Neural cell (in vitro differentiated cells): Measurements from ENCODE around the gene OR1F1.

Experiments used
- CTCF ChIP-seq: fragments of 450-650 bp; IDR thresholded peaks from 2 replicates; pipeline ENCODE4 v1.5.1; 2014; ENCODE audit warnings: antibody characterized with exemption, mild to moderate bottlenecking, moderate library complexity; ENCODE audit not compliant: poor library complexity, severe bottlenecking
- EZH2 ChIP-seq: fragments of 200-600, 300-800 bp; shearing (Covaris generic), sonication (generic); IDR thresholded peaks from 2 replicates; pipeline ENCODE4 v1.6.1; 2014; ENCODE audit warnings: antibody characterized with exemption, low read length, borderline replicate concordance, mild to moderate bottlenecking; ENCODE audit not compliant: insufficient read depth, poor library complexity, severe bottlenecking
- POLR2AphosphoS5 ChIP-seq: IDR thresholded peaks from 2 replicates; pipeline ENCODE4 v1.6.1; 2012
- RAD21 ChIP-seq: fragments of 450-650 bp; conservative IDR thresholded peaks from 2 replicates; pipeline ENCODE4 v1.6.1; 2014; ENCODE audit warnings: antibody characterized with exemption, mild to moderate bottlenecking, moderate library complexity
- TAF1 ChIP-seq: IDR thresholded peaks from 2 replicates; pipeline ENCODE4 v1.6.1; 2012; ENCODE audit warnings: low read depth
- TF ChIP-seq, protein P1 (sequence below): IDR thresholded peaks from 2 replicates; pipeline ENCODE4 v1.6.1; 2012; ENCODE audit warnings: borderline replicate concordance

GRCh38 chr16:3249451-3249850 is 61.4 kb downstream of the OR1F1 start:
- TF ChIP-seq POLR2AphosphoS5: no peak
- TF ChIP-seq CTCF: no peak
- TF ChIP-seq EZH2: no peak
- no peak for TF ChIP-seq RAD21
- TF ChIP-seq TAF1: no peak
- TF ChIP-seq, protein P1, sequence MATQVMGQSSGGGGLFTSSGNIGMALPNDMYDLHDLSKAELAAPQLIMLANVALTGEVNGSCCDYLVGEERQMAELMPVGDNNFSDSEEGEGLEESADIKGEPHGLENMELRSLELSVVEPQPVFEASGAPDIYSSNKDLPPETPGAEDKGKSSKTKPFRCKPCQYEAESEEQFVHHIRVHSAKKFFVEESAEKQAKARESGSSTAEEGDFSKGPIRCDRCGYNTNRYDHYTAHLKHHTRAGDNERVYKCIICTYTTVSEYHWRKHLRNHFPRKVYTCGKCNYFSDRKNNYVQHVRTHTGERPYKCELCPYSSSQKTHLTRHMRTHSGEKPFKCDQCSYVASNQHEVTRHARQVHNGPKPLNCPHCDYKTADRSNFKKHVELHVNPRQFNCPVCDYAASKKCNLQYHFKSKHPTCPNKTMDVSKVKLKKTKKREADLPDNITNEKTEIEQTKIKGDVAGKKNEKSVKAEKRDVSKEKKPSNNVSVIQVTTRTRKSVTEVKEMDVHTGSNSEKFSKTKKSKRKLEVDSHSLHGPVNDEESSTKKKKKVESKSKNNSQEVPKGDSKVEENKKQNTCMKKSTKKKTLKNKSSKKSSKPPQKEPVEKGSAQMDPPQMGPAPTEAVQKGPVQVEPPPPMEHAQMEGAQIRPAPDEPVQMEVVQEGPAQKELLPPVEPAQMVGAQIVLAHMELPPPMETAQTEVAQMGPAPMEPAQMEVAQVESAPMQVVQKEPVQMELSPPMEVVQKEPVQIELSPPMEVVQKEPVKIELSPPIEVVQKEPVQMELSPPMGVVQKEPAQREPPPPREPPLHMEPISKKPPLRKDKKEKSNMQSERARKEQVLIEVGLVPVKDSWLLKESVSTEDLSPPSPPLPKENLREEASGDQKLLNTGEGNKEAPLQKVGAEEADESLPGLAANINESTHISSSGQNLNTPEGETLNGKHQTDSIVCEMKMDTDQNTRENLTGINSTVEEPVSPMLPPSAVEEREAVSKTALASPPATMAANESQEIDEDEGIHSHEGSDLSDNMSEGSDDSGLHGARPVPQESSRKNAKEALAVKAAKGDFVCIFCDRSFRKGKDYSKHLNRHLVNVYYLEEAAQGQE: no peak
